ENCODE data around the gene YPEL4.

YPEL4 gene

GRCh38 chr11:57630171-57630570, 19.5 kb downstream of the YPEL4 start:
- DNase-seq = no peak

GRCh38 chr11:57626895-57627294, 22.8 kb downstream of the YPEL4 start:
- no peak for DNase-seq

GRCh38 chr11:57624864-57625263, 24.8 kb downstream of the YPEL4 start:
- no peak for DNase-seq

- no peak for DNase-seq
Measured at GRCh38 chr11:57622263-57622662, 27.4 kb downstream of the YPEL4 start.

- DNase-seq = no peak
Measured at GRCh38 chr11:57620467-57620866, 29.2 kb downstream of the YPEL4 start.

GRCh38 chr11:57619331-57619730, 30.4 kb downstream of the YPEL4 start:
- no peak for DNase-seq

- DNase-seq = no peak
Measured at GRCh38 chr11:57618438-57618837, 31.3 kb downstream of the YPEL4 start.

- no peak for DNase-seq
Measured at GRCh38 chr11:57616595-57616994, 33.1 kb downstream of the YPEL4 start.

GRCh38 chr11:57615308-57615707, 34.4 kb downstream of the YPEL4 start:
- DNase-seq = no peak

GRCh38 chr11:57614234-57614772, 35.4 kb downstream of the YPEL4 start:
- DNase-seq = no peak

- no peak for DNase-seq
Measured at GRCh38 chr11:57610170-57610569, 39.5 kb downstream of the YPEL4 start.

GRCh38 chr11:57605028-57605420, 44.7 kb downstream of the YPEL4 start:
- DNase-seq = no peak

- DNase-seq = no peak
Measured at GRCh38 chr11:57604296-57605027, 45.2 kb downstream of the YPEL4 start.

- DNase-seq = no peak
Measured at GRCh38 chr11:57601297-57601696, 48.4 kb downstream of the YPEL4 start.

GRCh38 chr11:57599381-57599780, 50.3 kb downstream of the YPEL4 start:
- DNase-seq = no peak

GRCh38 chr11:57598831-57599155, 50.9 kb downstream of the YPEL4 start:
- DNase-seq = no peak

- DNase-seq = no peak
Measured at GRCh38 chr11:57597916-57598830, 51.5 kb downstream of the YPEL4 start.

- no peak for DNase-seq
Measured at GRCh38 chr11:57597461-57597915, 52.2 kb downstream of the YPEL4 start, which contains the start of gene SERPING1. Gene SERPING1, plus strand, starts transcription at chr11:57597685. Its CDS starts 586 bp downstream, at chr11:57598271.

- DNase-seq = no peak
Measured at GRCh38 chr11:57596266-57596885, 53.3 kb downstream of the YPEL4 start.

Measured in NCI-H2107 (cell line).